HG03439 (cell line): ENCODE results near the gene IRF2BP1.

Experiments used
- ATAC-seq: cut with Tn5 transposase; IDR thresholded peaks from one replicate; pipeline ENCODE4 v1.9.1; 2021; ENCODE audit warnings: mild to moderate bottlenecking, moderate library complexity; ENCODE audit not compliant: unreplicated experiment

Gene IRF2BP1

GRCh38 chr19:45885556-45886426 lies at the start of gene IRF2BP1:
Gene IRF2BP1, minus strand, starts transcription at chr19:45886141. Its CDS starts 367 bp downstream, at chr19:45885774.
- ATAC-seq = peak; percentile 49

GRCh38 chr19:45935267-45935666 lies 49.3 kb upstream of the IRF2BP1 start:
- ATAC-seq = no peak

GRCh38 chr19:45934551-45935230 lies 48.8 kb upstream of the IRF2BP1 start:
- no peak for ATAC-seq

DNA sequence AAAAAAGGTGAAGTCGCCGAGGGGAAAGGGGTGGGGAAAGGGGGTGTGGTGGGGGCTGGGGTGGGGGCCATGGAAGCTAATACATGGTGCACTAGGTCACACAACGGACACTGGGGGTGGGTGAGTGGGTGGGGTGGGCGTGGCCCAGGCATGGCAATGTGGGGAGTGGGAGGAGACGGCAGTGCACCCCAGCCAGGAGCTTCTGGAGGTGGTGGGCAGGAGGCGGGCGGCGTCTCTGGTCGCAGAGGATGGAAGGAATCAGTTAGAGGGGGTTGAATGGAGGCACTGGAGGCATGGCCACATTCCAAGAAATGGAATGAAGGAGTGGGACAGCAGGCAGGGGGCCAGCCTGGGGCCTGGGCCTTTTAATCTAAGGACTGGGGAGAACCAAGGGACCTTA lies 47.8 kb upstream of the IRF2BP1 start:
- no peak for ATAC-seq

- ATAC-seq = no peak
Observed at GRCh38 chr19:45931055-45931454, 45.1 kb upstream of the IRF2BP1 start.

GRCh38 chr19:45929247-45929646 lies 43.3 kb upstream of the IRF2BP1 start:
- no peak for ATAC-seq

- ATAC-seq = peak; percentile 83
Observed at GRCh38 chr19:45927565-45928261, 41.8 kb upstream of the IRF2BP1 start.

DNA sequence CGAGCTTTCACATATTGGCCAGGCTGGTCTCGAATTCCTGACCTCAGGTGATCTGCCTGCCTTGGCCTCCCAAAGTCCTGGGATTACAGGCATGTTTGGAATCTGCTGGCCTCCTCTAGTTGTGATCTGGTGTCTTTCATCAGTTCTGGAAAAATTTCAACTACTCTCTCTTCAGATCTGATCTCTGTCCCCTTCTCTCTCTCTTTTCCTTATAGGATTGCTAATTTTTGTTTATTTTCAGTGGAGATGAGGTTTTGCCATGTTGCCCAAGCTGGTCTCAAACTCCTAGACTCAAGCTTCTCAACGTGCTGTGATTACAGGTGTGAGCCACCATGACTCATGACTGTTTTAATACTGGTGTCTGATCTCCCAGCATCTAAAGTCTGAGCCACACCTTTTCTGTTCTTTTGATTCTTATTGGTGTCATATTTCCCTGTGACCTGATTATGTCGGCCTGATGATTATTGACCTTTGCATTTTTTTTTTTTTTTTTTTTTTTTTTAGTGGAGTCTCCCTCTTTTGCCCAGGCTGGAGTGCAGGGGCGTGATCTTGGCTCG lies 39.0 kb upstream of the IRF2BP1 start:
- ATAC-seq = no peak

- ATAC-seq = no peak
Observed at GRCh38 chr19:45922281-45922680, 36.3 kb upstream of the IRF2BP1 start.

GRCh38 chr19:45920458-45920857 lies 34.5 kb upstream of the IRF2BP1 start:
- ATAC-seq = no peak

- no peak for ATAC-seq
Observed at GRCh38 chr19:45919678-45920077, 33.7 kb upstream of the IRF2BP1 start.

- no peak for ATAC-seq
Observed at GRCh38 chr19:45918721-45919120, 32.8 kb upstream of the IRF2BP1 start.

DNA sequence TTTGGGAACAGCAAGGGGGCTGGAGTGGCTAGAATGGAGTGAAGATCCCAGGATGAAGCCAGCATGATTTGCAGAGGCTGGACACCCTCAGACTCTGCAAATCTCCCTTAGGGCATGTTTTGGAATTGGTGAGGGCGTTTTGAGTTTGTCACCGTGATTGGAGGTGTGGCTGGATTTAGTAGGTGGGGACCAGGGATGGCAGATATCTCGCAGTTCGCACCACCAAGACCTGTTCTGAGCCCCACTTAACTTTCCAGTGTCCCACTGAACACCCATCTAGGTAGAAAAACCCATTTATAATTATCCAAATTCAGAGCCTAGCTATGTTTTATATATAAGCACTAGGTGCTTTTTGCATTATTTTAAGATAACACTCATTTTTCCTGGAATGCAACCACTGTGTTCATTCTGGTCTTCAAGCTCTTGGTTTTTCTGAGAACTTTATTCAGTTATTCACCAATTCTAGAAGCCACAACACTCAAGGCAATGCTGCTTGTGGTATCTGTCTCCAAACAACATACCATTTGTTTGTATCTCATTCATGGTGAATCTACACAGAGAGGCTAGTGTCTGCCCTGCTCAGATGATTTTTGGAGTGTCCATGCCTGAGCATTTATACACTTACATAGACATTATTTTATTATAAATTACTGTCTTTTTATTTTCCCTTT lies 31.6 kb upstream of the IRF2BP1 start:
- ATAC-seq = no peak

DNA sequence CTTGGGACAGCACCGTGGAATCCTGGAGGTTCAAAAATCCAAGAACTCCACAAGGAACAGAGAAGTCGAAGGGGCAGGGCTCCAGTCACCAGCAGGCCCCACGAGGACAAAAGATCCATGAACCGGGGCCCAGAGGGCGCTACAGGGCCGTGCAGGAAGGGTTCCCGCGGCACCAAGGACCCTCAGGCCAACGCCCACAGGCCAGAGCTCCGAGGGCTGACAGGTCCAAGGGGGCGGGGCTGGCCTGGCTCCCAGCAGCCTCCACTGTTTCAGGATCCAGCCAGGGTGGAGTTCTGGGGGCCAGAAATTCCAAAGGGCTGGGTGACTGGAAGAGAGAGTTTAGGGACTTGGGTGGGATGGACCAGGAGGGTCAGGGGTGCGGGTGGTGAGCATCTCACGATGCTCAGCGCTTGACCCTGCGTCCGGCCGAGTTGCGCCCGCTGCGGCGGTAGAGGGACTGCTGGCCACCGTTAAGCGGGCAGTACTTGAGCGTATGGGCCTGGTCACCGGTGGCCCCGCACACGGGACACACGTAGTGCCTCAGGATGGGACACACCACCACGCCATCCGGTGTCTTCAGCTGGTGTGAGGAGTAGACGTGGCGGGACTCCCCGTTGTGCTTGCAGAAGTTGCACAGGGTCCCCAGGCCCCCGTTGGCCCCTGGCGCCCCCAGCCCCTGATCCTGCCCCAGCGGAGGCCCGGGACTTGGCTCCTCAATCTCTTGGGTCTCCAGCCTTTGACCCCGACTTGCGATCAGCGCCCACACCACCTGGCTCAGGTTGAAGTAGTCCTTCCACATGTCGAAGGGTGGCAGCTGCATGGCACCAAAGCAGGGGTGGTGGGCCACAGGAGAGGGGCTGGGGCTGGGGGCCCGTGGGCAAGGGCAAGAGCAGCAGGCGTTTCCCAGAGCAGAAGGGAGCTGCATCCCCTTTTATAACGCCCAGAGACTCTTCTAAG lies 28.2 kb upstream of the IRF2BP1 start, which contains the start of gene NANOS2:
NANOS2 (minus strand) TSS at position 905 of the 957 bp plus-strand sequence; CDS start at position 820, 85 bp downstream.
- ATAC-seq = no peak

- ATAC-seq = no peak
Observed at GRCh38 chr19:45911291-45911690, 25.4 kb upstream of the IRF2BP1 start.

GRCh38 chr19:45908956-45909355 lies 23.0 kb upstream of the IRF2BP1 start:
- ATAC-seq = no peak

- ATAC-seq = no peak
Observed at GRCh38 chr19:45906221-45906620, 20.3 kb upstream of the IRF2BP1 start.

GRCh38 chr19:45905011-45905410 lies 19.1 kb upstream of the IRF2BP1 start:
- ATAC-seq = no peak
